GM04503 (cell line): ENCODE results near the gene ZBTB46.

ENCODE experiments used
- DNase-seq: peaks from one replicate; pipeline ENCODE4 v3.0.0-alpha.2; 2012; ENCODE audit warnings: low read depth

The ZBTB46 gene

DNA sequence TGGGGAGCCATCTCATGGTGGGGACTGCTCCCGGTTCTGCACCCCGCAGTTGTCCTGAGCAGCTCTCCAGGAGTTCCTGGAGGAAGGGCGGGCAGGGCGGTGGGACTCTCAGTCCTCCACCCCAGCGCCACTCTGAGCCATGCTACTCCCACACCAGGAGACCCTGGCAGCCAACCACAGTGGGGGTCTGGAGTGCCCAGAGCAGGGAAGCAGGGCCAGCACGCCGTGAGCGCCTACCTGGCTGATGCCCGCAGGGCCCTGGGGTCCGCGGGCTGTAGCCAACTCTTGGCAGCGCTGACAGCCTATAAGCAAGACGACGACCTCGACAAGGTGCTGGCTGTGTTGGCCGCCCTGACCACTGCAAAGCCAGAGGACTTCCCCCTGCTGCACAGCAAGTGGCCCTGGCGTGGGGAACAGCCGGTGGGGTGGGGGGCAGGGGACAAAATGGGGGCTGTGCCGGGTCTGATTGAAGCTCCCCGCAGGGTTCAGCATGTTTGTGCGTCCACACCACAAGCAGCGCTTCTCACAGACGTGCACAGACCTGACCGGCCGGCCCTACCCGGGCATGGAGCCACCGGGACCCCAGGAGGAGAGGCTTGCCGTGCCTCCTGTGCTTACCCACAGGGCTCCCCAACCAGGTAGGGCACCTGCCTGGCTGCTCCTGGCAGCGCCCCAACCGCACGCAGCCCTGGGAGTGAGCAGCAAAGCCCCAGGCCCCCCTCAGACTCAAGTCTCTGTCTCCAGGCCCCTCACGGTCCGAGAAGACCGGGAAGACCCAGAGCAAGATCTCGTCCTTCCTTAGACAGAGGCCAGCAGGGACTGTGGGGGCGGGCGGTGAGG lies 136.3 kb downstream of the ZBTB46 start:
- no peak for DNase-seq

- no peak for DNase-seq
These were observed 137.1 kb downstream of the ZBTB46 start for GRCh38 chr20:63693733-63694583.
